ENCODE measurements around the gene MAN1B1. TPM values are rescaled to one million over a fixed set of nuclear protein-coding genes. Genes with fewer than 3 reads are reported as not detected.

MAN1B1 gene
- total and polyA plus RNA-seq, 4 donors, result 19.9 to 31.8 (median 26.5) TPM

DNA sequence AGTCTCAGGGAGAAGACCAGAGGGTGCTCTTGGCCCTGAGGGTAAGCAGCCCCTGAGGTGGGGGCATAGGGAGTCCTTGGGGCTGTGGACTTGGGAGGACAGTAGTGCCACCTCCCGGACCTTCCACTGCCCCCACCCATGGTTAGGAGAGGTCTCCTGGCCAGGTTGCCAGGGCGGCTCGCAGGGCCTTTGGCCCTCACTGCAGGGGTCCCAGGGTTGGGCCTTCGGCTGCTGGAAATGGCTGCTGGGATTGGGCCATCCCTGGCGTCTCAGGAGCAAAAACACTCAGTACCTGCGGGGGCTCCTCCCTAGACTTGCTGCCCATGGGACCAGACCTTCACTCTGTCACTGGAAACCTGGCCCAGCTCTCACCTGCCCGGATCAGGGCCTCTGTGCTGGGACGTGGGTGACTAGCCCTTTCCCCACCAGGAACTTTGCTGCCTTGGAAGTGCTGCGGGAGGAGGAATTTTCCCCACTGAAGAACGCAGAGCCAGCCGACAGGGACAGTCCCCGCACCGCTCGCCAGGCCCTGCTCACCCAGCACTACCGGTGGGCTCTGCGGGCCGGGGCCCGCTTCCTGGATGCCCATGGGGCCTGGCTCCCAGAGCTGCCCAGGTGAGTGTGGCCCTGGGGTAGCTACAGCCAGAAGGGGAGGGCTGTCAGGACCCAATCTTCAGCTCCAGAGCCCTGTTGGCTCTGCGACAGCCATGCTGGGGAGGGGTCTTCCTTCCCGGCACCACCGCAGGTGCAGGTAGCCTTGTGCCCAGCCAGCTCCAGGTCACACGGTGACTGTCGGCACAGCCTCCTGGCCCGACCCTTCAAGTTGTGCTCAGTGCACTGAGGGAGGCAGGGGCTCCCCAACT, 6.3 kb upstream of the MAN1B1 start:
- Histone ChIP-seq H3K9ac (ENCODE audit: low read depth in 1 of 2, low read length in 2 of 2) (no peak overlapping the region), H3K36me3 (ENCODE audit: control insufficient read depth in 4 of 4, insufficient read depth in 3 of 4, low read depth in 1 of 4, low read length in 3 of 4) (peaks cover 0 to 2% (median 0%) of the 10 kb centered on the region in 4 donors), H3K9me3 (ENCODE audit: control insufficient read depth in 4 of 4, low read length in 3 of 4) (no peaks in the 10 kb centered on the region), H3K27me3 (ENCODE audit: control insufficient read depth in 4 of 4, insufficient read depth in 4 of 4, low read length in 3 of 4) (peaks cover 0 to 6% (median 3%) of the 10 kb centered on the region in 4 donors), H3K4me1 (ENCODE audit: control insufficient read depth in 4 of 4, insufficient read depth in 4 of 4, low read length in 3 of 4) (peaks cover 0 to 15% (median 12%) of the 10 kb centered on the region in 4 donors), H3K27ac (ENCODE audit: low read depth in 1 of 2, low read length in 2 of 2) (no peak overlapping the region), H3K4me3 (ENCODE audit: low read depth in 1 of 3, low read length in 3 of 3) (no peak overlapping the region)
- WGBS, result 82% methylated on average over 24 of the region's 24 CpGs
- no peak for DNase-seq (ENCODE audit: low spot score)
- TF ChIP-seq TAF1 (conservative IDR thresholded peaks at IDR 0.05) (no peak), NR2F2 (IDR thresholded peaks at IDR 0.05) (no peak), FOXA1 (IDR thresholded peaks at IDR 0.05) (no peak), EGR1 (IDR thresholded peaks at IDR 0.05; ENCODE audit: low read depth in 2 of 2) (no peak), RXRA (IDR thresholded peaks at IDR 0.05) (no peak), FOXA2 (IDR thresholded peaks at IDR 0.05) (no peak), HNF4G (IDR thresholded peaks at IDR 0.05) (no peak), JUND (IDR thresholded peaks at IDR 0.05) (no peak), GABPA (IDR thresholded peaks at IDR 0.05 in 1 of 2, conservative IDR thresholded peaks at IDR 0.05 in 1 of 2) (no peak), HNF4A (conservative IDR thresholded peaks at IDR 0.05) (no peak), SP1 (IDR thresholded peaks at IDR 0.05) (no peak), YY1 (IDR thresholded peaks at IDR 0.05) (no peak)
- TF ChIP-seq, protein P1, sequence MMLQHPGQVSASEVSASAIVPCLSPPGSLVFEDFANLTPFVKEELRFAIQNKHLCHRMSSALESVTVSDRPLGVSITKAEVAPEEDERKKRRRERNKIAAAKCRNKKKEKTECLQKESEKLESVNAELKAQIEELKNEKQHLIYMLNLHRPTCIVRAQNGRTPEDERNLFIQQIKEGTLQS (IDR thresholded peaks at IDR 0.05), result no peak
- TF ChIP-seq, protein P2, sequence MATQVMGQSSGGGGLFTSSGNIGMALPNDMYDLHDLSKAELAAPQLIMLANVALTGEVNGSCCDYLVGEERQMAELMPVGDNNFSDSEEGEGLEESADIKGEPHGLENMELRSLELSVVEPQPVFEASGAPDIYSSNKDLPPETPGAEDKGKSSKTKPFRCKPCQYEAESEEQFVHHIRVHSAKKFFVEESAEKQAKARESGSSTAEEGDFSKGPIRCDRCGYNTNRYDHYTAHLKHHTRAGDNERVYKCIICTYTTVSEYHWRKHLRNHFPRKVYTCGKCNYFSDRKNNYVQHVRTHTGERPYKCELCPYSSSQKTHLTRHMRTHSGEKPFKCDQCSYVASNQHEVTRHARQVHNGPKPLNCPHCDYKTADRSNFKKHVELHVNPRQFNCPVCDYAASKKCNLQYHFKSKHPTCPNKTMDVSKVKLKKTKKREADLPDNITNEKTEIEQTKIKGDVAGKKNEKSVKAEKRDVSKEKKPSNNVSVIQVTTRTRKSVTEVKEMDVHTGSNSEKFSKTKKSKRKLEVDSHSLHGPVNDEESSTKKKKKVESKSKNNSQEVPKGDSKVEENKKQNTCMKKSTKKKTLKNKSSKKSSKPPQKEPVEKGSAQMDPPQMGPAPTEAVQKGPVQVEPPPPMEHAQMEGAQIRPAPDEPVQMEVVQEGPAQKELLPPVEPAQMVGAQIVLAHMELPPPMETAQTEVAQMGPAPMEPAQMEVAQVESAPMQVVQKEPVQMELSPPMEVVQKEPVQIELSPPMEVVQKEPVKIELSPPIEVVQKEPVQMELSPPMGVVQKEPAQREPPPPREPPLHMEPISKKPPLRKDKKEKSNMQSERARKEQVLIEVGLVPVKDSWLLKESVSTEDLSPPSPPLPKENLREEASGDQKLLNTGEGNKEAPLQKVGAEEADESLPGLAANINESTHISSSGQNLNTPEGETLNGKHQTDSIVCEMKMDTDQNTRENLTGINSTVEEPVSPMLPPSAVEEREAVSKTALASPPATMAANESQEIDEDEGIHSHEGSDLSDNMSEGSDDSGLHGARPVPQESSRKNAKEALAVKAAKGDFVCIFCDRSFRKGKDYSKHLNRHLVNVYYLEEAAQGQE (IDR thresholded peaks at IDR 0.05), result no peak
- TF ChIP-seq, protein P3, sequence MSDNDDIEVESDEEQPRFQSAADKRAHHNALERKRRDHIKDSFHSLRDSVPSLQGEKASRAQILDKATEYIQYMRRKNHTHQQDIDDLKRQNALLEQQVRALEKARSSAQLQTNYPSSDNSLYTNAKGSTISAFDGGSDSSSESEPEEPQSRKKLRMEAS (IDR thresholded peaks at IDR 0.05), result no peak
- TF ChIP-seq, protein P4, sequence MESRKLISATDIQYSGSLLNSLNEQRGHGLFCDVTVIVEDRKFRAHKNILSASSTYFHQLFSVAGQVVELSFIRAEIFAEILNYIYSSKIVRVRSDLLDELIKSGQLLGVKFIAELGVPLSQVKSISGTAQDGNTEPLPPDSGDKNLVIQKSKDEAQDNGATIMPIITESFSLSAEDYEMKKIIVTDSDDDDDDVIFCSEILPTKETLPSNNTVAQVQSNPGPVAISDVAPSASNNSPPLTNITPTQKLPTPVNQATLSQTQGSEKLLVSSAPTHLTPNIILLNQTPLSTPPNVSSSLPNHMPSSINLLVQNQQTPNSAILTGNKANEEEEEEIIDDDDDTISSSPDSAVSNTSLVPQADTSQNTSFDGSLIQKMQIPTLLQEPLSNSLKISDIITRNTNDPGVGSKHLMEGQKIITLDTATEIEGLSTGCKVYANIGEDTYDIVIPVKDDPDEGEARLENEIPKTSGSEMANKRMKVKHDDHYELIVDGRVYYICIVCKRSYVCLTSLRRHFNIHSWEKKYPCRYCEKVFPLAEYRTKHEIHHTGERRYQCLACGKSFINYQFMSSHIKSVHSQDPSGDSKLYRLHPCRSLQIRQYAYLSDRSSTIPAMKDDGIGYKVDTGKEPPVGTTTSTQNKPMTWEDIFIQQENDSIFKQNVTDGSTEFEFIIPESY (IDR thresholded peaks at IDR 0.05), result no peak
